Lung microvascular endothelial cell (primary cell): Measurements from ENCODE around the gene KCNIP2. TPM values are rescaled to one million over a fixed set of nuclear protein-coding genes. Genes with fewer than 3 reads are reported as not detected.
A peak's percentile ranks its signal among the peaks of the same experiment; 100 is the strongest.

ENCODE experiments used
- DNase-seq, 2 donors: peaks; one replicate each; pipeline versions ENCODE4 v3.0.0 to v3.0.0-alpha.2; 2010; ENCODE audit warnings: low read depth in 2 of 2
- total RNA-seq: library from RNA; depleted of rRNA; stranded (reverse); fragments of >200 nt; gene quantifications from 2 replicates; pipeline ENCODE4 v1.2.1, GENCODE V29; 2014

The KCNIP2 gene
- under 0.01 and 0.20 TPM in 2 replicates for total RNA-seq

DNA sequence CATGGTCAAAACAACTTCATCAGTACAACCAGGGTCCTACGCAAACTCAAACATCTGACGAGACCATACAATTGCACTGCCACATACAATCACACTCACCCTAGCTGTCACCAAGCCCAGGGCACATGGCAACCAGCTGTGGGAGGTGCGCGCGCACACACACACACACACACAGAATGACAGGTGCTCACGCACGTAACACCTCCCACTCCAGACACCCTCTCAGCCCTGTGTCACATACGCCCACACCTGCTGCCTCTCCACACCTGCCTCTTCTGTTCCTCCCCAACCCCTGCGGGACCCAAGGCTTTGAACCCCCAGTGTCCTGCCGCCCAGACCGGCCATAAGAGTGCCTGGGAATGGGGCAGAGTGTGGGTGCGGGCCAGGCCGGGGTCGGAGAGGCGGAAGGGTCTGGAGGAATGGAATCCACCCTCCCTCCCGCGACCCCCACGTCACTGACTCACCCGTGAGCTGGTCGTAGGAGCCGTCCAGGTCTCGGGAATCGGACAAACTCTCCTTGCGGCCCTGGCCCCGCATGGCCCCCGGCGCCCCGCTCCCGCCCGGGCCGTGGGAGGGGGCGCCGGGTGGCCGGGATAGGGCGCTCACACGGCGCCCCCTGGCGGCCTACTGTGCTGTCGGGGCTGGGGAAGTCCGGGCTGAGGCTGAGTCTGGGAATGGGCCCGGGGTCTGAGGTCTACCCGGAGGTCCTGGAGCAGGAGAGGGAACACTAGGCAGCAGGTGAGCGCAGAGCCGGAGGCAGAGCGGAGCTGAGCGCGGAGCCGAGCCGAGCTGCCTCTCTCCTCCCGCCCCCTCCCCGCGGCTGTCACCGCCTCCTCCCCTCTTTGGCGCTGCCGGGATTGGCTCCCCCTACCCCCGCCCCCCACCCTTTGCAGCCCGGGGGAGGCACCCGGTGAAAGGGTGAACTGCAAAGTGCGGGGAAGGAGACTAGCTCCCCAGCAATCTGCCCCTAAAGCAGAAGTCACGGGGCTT, at the start of gene KCNIP2:
TSS of gene KCNIP2 (minus strand) at position 769 of the 990 bp plus-strand sequence. CDS start at position 537, 232 bp downstream.
- peak in 1 of 2 donors; percentile 23 for DNase-seq

DNA sequence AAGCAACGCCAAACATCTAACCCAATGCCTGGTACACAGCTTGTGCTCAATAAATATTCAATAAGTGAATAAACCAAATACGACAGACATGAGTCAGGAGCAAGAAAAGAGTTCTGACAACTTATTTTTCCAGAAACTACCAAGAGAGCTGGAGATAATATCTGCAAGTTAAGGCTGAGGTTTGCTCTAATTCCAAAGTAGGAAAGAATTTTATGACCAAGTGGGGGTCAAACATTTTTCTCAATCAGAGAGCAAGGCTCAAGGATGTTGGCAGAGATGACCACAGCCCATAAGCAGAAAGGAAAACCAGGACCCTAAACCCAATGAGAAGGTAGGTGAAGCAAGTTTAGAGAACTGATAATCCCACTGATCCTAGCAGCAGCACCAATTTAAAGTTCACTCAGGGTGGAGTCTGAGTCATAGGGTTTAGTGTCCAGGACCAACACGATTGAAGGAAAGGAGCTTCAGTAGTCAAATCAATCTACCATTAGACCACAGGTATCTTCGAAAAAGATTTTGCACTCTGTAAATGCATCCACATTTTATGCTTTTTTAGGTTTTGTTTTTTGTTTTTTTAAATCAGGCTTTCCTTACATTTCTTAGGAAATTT, 49.3 kb upstream of the KCNIP2 start:
- no peak for DNase-seq

DNA sequence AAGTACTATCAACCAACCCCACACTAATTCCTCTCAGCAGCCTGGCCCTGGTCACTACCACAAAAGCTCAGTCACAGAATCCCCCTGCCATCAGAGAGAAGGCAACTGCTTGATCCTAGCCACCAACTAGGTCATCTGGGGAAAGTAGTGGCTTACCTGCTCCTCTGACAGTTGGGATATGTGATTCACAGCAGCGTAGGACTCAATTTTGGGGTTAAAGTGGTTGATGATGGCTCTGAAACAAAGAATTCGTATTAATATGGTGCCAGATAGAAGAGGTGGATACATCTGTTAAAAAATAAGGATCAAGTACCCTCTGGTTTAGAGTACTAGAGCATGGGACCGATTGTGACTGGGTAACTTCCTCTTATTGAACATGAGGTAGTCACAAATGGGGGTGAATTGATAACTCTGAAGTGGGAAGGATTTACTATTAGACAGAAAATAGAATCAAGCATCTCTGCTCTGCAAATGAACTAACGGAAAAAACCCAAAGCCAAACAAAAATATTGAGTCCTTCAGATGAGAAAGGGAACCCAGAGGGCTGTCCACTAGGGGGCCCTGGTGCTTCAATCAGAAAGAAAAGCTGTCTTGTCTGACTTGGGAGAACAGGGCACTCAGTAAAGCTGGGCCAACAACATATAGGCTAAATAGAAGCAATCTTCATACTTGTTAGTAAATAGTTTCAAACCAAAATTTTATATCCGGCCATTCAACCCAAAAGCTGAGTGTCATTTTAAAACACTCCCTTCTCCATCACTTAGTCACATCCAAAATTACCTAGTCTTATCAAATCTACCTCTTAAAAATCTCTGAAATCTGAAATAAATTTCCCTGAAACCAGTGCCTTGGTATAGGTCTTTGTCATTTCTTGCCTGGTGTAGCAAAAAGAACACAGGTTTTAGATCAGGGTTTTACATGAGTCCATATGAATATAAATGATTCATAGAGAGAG, 45.9 kb upstream of the KCNIP2 start:
- DNase-seq, result peak; percentile 77 to 82

DNA sequence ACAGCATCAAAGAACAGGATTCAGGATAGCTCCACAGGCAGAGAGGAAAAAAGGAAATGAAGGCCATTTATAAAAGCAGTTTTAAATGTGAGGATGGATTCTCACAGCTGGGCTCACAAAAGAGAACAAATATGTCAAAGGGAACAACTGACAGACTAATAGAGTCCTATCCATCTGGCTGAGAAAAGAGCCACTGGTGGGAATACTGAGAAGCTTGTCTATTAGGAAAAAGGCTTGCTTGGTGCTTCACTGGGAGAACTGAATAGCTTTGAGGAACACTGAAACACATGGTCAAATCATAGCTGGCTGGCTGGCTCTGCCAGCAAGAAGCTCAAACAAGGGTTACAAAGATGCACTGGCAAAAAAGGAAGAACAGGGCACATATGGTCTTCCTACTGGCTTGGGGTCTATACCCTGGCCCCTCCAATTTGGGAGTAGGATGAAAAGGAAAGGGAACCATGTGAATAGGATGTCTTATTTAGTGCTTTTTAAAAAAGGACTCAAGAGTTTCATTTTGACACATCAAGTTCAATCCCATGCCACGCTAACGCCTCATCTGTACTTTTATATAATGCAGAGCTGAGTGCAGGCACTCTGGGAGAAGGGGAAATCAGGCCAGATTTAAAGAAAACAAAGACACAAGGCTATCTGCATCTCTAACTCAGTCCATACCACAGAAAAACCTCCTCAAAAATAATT, 44.8 kb upstream of the KCNIP2 start:
- no peak for DNase-seq

DNA sequence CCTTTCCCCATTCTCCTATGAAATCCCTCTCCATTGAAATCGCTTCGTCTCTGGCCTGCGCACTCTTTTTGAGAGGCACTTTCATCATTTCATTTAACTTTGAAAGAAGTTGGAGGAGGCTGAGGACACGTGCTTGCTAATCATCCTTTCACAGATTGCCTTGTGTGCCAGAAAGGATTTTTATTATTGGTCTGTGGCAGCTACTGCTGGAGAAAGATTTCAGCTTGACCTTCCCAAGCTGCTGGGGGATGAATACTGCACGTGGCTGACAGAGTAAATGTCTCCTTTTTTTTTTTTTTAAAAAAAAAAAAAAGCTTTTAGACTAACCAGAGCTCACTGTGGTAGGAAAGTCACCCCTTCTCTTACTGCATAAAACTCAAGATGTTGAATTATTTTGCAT, 44.2 kb upstream of the KCNIP2 start:
- DNase-seq, result no peak

DNA sequence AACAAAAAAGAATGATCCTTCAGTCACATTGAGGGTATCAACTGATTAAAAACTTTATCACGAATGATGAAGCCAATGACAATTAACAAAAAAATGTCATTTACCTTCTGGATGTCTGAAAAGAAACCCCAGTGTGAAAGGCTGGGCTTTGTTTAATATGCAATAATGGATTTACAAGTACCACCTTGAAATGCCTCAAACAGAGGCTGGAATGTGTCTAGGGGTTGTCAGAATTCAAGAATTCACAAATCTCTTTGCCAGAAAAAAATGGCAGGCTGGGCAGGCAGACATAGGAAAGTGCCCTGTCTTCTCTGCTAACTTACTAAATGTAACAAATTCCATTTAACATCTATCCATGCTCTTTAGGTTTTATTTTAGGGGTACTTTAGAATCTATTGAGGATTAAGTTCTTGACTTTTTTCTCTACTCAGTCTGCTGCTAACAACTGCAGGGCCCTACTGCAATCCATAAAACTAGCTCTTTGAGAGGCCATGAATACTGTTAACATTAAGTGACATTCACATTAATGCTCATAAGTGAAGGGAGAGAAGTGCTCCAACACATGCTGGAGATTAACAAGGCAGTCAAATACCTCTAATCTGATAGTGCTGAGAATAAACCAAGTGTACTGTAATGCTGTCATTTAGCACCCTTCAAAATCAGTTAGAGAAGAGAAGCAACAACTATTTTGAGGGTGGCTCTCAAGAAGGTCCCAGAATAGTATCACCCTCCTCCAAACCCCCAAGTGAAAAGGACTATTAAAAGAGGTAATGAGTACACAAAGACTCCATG, 43.1 kb upstream of the KCNIP2 start:
- DNase-seq, result no peak

DNA sequence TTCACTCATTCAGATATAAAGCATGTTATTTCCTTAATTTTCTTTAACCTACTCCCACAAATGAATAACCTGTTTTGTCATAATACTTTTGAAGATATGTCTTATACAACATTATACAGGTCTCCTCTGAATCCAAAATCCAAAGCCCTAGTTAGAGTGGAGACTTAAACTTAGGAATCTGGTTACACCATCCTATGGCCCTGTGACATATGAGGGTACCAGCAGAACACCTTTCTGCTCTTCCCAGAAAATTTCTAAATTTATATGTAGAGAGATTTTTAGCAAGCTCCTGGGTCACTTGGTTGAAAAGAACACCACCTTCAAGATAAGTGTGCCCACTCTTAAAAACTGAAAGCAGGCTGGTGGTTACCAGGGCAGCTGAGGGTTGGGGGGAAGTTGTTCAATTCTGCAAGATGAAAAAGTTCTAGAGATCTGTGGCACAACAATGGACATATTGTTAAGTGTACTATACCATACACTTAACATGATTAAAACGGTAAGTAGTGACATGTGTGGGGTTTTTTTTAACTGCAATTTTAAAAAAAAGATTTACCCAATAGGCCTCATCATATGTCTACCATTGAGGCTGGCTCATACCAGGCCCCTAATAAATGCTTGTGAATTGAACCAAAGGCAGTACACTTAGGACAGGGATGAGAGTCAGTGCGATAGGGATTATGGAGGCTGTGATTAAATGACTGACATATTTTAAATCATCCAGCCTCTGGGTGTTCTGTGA, 37.6 kb upstream of the KCNIP2 start:
- no peak for DNase-seq

DNA sequence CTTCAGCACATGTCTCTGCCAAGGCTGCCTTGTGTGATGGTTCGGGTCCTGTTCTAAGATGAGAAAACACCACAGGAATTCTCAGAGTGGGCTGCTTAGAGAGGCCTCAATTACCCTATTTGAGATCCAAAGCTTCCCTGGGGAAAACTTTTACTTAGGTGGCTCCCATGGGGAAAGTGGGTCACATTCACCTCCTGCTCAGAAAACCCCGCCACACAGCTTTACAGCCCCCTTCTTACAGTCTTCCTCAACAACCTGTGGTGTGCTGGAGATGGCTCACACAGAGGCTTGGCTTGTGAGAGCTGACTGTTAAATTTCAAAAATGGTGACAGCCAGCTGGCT, 36.6 kb upstream of the KCNIP2 start:
- DNase-seq, result no peak

DNA sequence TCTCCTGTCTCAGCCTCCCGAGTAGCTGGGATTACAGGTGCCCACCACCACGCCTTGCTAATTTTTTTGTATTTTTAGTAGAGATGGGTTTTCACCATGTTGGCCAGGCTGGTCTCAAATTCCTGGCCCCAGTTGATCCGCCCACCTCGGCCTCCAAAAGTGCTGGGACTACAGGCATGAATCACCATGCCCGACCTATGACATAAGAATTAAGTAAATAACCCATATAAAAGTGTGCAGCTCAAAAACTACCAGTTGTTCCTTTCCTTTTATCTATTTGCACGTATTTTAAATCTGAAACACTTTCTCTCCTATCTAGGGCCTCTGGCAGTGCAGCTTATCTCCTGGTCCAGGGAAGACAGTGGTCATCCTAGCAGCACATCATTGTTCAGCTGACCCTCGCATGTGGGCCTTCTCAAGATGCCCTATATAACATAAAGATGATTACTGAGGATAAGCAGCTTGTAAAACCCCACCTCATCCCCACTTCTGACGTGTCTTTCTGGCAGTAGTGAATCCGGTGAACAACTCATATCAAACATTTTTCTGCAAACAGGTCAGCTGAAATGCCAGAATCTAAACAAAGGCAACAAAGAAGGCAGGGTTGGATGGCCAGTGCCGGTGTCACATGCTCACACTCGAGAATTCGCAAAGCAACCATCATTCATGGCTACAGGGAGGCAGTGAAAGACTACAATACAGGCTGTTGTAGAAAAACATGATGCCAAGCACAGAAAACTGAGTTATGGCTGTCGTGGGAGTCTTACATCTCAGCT, 36.0 kb upstream of the KCNIP2 start:
- DNase-seq, result no peak

DNA sequence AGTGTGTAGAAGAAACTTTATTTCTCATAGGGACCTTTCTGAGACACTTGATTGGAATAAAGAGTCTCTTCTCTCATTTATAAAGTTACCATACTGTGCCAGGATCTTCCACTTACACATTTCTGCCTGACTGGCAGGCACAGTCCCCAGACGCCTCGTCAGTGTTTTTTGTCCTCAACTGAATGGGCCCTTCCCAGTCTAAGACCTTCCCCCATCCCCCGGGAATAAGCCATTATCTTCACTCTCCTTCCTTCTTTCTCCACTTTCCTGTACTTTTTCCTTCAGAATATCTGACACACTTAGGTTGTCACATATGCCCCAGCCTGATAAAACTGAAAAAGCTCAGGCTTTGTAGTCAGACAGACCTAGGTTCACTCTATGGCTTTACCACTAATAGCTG, 35.3 kb upstream of the KCNIP2 start:
- no peak for DNase-seq

DNA sequence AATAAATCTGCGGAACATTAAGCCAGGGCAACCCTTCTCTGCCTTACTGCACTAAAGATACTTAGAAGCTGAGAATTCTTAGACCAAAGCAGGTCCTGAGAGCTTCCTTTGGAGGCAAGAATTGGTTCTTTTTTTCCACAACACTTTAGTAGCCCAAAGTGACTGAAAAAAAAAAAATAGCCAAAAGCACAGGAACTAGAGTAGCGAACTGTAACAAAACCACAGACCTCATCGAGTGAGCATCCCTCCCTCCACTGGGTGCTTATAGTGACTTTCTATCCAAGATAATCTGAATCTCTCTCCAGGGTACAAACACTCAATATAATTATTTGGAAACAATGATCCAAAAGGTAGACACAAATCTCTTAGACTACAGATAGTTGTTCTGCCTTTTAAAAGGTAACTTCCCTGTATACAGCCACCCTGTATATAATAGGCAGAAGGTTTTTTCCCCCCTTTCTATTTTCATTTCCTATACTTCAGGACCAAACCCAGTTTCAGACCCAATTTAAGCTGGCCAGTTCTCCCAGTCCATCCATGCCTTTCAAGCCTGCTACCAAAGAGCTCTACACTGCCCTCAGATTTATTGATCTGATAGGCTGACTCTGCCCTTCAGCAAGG, 31.6 kb upstream of the KCNIP2 start:
- DNase-seq, result no peak

DNA sequence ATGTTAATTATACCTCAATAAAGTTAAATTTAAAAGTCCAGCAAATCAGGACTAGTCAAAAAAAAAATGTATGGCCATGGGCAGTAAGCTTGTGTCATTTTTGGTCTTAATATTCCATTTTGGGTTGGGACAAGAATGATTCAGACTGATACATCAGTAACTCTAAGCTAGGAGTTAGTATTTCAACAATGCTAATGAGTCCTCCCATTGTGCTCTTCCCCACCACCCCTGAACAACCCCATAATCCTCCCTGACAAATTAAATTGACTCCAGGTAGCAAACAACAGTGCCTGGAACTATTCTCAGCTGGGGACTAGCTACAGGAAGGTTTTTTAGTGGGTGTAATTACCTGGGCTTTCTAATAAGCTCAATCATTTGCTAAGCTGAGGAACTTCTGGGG, 30.7 kb upstream of the KCNIP2 start:
- DNase-seq, result no peak

DNA sequence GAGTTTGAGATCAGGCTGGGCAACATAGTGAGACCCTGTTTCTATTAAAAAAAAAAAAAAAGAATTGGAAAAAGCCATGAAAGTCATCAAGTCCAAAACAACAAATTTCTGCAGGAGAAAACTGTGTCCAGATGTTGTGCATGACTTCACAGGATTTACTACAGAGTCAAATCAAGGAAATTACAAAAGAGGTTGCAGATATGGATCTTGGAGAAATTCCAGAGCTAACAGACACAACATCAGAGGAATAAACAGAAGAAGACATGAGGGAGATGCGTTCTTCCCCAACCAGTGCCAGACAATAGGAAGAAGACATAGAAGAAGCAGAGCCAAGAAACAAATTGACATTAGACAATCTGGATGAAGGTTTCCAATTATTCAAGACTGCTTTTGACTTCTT, 24.3 kb upstream of the KCNIP2 start:
- DNase-seq, result peak in 1 of 2 donors; percentile 16

DNA sequence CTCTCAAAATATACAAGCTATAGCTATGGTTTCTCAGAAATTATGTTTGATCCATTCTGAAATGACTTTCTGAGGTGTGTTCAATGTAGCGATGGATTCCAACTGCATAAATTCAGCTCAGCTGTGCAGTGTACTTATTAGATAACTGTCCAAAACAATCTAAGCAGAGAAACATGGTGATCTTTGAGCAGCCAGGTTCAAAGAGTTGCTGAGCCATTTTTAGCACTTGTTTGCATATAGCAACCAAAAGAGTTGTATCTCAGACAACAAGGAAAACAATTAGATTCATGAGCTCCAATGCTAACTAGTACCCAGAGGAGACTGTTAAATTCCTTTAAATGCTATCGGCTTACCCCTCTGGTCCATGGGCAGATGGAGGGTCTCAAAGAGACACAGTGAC, 15.9 kb upstream of the KCNIP2 start:
- DNase-seq, result no peak

DNA sequence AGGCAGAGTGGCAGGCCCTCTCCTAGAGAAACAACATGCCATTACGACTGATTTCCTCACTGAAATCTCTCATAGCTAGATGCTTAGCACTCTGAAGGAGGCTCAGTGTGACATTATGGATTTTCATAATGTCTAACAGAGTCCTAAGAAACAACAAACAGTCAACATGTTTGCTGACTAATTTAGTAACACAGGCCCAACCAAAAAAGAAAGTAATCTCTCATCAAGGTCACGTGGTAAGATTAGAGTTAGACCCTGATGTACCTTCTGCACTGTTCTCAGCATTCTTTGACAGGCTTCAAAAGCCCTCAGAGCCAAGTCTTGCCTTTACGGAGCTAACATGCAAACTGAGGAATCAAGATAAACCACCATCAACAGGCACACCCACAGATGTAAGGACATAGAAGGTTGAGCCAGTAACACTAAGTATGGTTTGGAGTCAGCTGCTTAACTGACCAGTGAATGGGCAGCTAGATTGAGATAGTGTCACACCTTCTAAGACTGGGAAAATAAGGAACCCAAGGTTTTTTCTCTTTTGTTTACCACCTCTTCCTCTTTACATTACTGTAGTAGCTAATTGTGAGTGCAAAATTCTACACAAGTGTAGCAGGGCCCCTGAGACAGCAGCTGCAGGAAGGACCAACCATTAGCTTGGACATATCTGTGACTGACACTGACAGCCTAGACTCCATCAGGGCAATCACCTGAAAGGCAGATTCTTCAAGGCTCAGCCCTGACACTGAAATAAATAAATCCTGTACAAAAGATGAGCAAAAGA, 15.3 kb upstream of the KCNIP2 start:
- DNase-seq, result no peak

DNA sequence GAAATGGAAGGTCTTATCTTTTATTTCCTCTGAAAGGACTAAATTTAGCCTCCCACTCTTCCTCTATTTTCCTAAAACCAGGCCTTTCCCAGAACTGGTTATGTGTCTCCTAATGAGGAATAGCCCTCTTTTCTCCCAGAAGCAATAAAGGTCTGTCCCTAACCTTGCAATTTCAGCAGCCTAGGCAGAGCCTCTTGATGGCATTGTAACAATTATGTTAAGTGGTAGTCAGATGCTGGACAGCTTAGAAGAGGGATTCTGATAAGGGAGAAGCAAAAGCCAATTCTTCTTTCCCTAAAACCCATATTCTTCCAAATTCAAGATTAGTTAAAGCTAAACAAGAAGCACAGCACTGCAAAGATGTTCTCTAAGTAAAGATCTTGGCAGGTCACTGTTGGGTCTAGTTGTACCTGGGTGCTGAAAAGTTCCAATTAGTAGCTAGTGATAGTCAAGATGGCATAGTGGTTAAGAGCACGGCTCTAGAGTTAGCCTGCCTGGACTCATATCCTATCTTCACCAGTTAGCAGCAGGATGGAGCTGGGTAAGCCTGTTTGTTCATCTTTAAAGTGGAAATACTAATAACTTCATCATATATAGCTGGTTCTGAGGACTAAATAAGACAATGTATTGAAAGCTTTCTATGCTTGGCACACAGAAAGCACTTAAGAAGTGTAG, 14.3 kb upstream of the KCNIP2 start:
- DNase-seq, result no peak

DNA sequence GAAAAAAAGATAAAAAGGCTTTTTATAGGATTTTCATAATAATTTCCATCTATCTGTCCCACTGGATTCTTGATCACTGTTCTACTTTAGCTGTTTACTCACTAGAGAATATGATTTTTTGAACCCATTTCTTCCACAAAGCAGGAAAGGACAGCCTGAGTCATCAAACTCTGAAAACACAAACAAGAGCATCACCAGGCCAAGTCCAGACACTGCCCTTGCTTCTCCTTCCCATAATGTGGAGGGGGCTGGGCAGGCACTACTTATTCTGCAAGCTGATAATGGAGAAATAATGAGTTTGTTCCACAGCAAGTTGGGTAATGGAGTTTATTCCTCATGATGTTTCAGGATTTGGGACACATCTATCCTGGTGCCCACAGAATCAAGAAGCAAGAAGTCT, 13.0 kb upstream of the KCNIP2 start:
- peak in 1 of 2 donors; percentile 76 for DNase-seq
